PC-9 (cell line): ENCODE data around the gene SMURF1. TPM values are rescaled to one million over a fixed set of nuclear protein-coding genes. Genes with fewer than 3 reads are reported as not detected.

Source experiments
- BruUV-seq: library from RNA; stranded (reverse); fragments of 400-500 nt; replicated peaks from 2 replicates; lab custom pipeline; 2021; lab: Mats Ljungman, UMichigan
- CTCF ChIA-PET: fragments of 300-600 bp; sonication (Branson Sonifier 250); formaldehyde crosslinking; loops from one replicate; lab custom pipeline; 2022; ENCODE audit warnings: antibody characterized with exemption; lab: Charles Lee
- POLR2A ChIA-PET: fragments of 300-600 bp; sonication (Branson Sonifier 250); formaldehyde crosslinking; loops from one replicate; lab custom pipeline; 2022; ENCODE audit warnings: antibody characterized with exemption; ENCODE audit not compliant: unreplicated experiment; lab: Charles Lee
- DNase-seq, 2 experiments: peaks; one replicate each; pipeline versions ENCODE4 v3.0.0 to v3.0.0-alpha.2; 2015 to 2022; ENCODE audit warnings: mixed read lengths in 1 of 2
- H2AFZ ChIP-seq: fragments of 200-600 bp; sonication (generic); 2 replicates; pipeline ENCODE4 v1.8.1; 2017; ENCODE audit warnings: antibody characterized with exemption
- H3F3A ChIP-seq: fragments of 200-600 bp; sonication (generic); 2 replicates; pipeline ENCODE4 v1.8.1; 2017; ENCODE audit warnings: antibody characterized with exemption, mild to moderate bottlenecking, low read depth; ENCODE audit not compliant: insufficient read depth
- H3K27ac ChIP-seq: fragments of 200-600 bp; sonication (generic); 2 replicates; pipeline ENCODE4 v1.6.1; 2016; ENCODE audit warnings: mixed run types
- H3K27me3 ChIP-seq: fragments of 200-600 bp; sonication (generic); 2 replicates; pipeline ENCODE4 v1.6.1; 2016; ENCODE audit warnings: low read depth, mixed run types; ENCODE audit not compliant: insufficient read depth
- H3K36me3 ChIP-seq: fragments of 200-600 bp; sonication (generic); 2 replicates; pipeline ENCODE4 v1.6.1; 2016; ENCODE audit warnings: low read depth, mixed run types
- H3K4me1 ChIP-seq: fragments of 200-600 bp; sonication (generic); replicated peaks from 2 replicates; pipeline ENCODE4 v1.6.1; 2016; ENCODE audit warnings: mixed run types; ENCODE audit not compliant: insufficient read depth
- H3K4me2 ChIP-seq: fragments of 200-600 bp; sonication (generic); 2 replicates; pipeline ENCODE4 v1.6.1; 2017; ENCODE audit warnings: mixed run types
- H3K4me3 ChIP-seq: fragments of 200-600 bp; sonication (generic); 2 replicates; pipeline ENCODE4 v1.6.1; 2016; ENCODE audit warnings: mixed run types
- H3K79me2 ChIP-seq: fragments of 200-600 bp; sonication (generic); 2 replicates; pipeline ENCODE4 v1.6.1; 2017; ENCODE audit warnings: low read depth, mixed run types
- H3K9me2 ChIP-seq: fragments of 200-600 bp; sonication (generic); 2 replicates; pipeline ENCODE4 v1.8.1; 2017; ENCODE audit warnings: mild to moderate bottlenecking; ENCODE audit not compliant: insufficient read depth
- H3K9me3 ChIP-seq: fragments of 200-600 bp; sonication (generic); 2 replicates; pipeline ENCODE4 v1.8.1; 2016; ENCODE audit warnings: low read depth; ENCODE audit not compliant: insufficient read depth
- H4K20me1 ChIP-seq: fragments of 200-600 bp; sonication (generic); 2 replicates; pipeline ENCODE4 v1.8.1; 2017; ENCODE audit not compliant: insufficient read depth
- CTCF ChIP-seq: fragments of 200-600 bp; sonication (generic); conservative IDR thresholded peaks from 2 replicates; pipeline ENCODE4 v1.6.1; 2017; ENCODE audit warnings: mixed run types, antibody characterized with exemption, mild to moderate bottlenecking, moderate library complexity
- EZH2 ChIP-seq: fragments of 200-600 bp; sonication (generic); IDR thresholded peaks from 2 replicates; pipeline ENCODE4 v1.8.0; 2017; ENCODE audit warnings: antibody characterized with exemption, low read depth
- intact Hi-C: fragments of 100-400 bp; cut with micrococcal nuclease; formaldehyde crosslinking; loops from one replicate; pipeline ENCODE4 v1.10.0; 2022; ENCODE audit not compliant: unreplicated experiment
- total RNA-seq: library from RNA; stranded (reverse); gene quantifications from 2 replicates; pipeline ENCODE4 v1.2.3, GENCODE V29; 2021

SMURF1 gene
- total RNA-seq, 1 experiment from 2014 or later = 53.2 TPM

GRCh38 chr7:99037327-99037940 is 106.5 kb downstream of the SMURF1 start:
- H3K27me3 ChIP-seq = no peaks in the 10 kb centered on the region
- peaks cover 21% of the 10 kb centered on the region for H4K20me1 ChIP-seq
- ChIA-PET POLR2A (interaction anchor here (0.7 kb wide), 1 partner anchor 275 kb away, joined by 3 read pairs; no protein-coding TSS in a partner anchor), CTCF (no interaction called here)
- H3K4me2 ChIP-seq = no peak overlapping the region
- DNase-seq = no peak
- intact Hi-C loops = no loop called here
- H3K9me2 ChIP-seq = no peaks in the 10 kb centered on the region
- TF ChIP-seq CTCF (no peak), EZH2 (no peak)
- H3K36me3 ChIP-seq = peaks cover 68% of the 10 kb centered on the region
- H3K4me1 ChIP-seq = no peaks in the 10 kb centered on the region
- no TSS peak for BruUV-seq
- H3F3A ChIP-seq = peaks cover 39% of the 10 kb centered on the region; the same call in 1 of the 2 replicates
- no peak overlapping the region for H3K27ac ChIP-seq
- no peak overlapping the region for H3K4me3 ChIP-seq
- no peaks in the 10 kb centered on the region for H3K9me3 ChIP-seq
- H2AFZ ChIP-seq = no peak overlapping the region
- H3K79me2 ChIP-seq = no peaks in the 10 kb centered on the region

GRCh38 chr7:99036546-99037111 is 107.3 kb downstream of the SMURF1 start:
- Histone ChIP-seq H3K9me2 (no peaks in the 10 kb centered on the region), H3K36me3 (peaks cover 72% of the 10 kb centered on the region), H3K4me1 (no peaks in the 10 kb centered on the region), H2AFZ (no peak overlapping the region), H3K79me2 (no peaks in the 10 kb centered on the region), H3K27me3 (no peaks in the 10 kb centered on the region), H3K4me3 (no peak overlapping the region), H3F3A (peaks cover 39% of the 10 kb centered on the region; the same call in 1 of the 2 replicates), H3K9me3 (no peaks in the 10 kb centered on the region), H3K27ac (no peak overlapping the region), H3K4me2 (no peak overlapping the region), H4K20me1 (peaks cover 16% of the 10 kb centered on the region)
- peak; percentile 45; the same call in 1 of the 2 replicates for TF ChIP-seq CTCF
- TF ChIP-seq EZH2 = no peak
- ChIA-PET CTCF (interaction anchor here (0.6 to 0.7 kb wide), 2 partner anchors 262 to 366 kb away, joined by 5 to 11 read pairs; no protein-coding TSS in a partner anchor), POLR2A (interaction anchor here (0.7 kb wide), 1 partner anchor 276 kb away, joined by 3 read pairs; no protein-coding TSS in a partner anchor)
- DNase-seq = no peak
- BruUV-seq = no TSS peak
- intact Hi-C loops = no loop called here

GRCh38 chr7:99035723-99036545 is 108.0 kb downstream of the SMURF1 start:
- H3K4me2 ChIP-seq = no peak overlapping the region
- peaks cover 39% of the 10 kb centered on the region; the same call in 1 of the 2 replicates for H3F3A ChIP-seq
- intact Hi-C loops = no loop called here
- H3K4me1 ChIP-seq = no peaks in the 10 kb centered on the region
- H3K79me2 ChIP-seq = no peaks in the 10 kb centered on the region
- H3K36me3 ChIP-seq = peaks cover 72% of the 10 kb centered on the region
- ChIA-PET POLR2A (no interaction called here), CTCF (interaction anchor here (0.6 to 0.7 kb wide), 2 partner anchors 263 to 367 kb away, joined by 5 to 11 read pairs; no protein-coding TSS in a partner anchor)
- no peaks in the 10 kb centered on the region for H3K9me2 ChIP-seq
- no peaks in the 10 kb centered on the region for H3K9me3 ChIP-seq
- no peak for TF ChIP-seq CTCF
- no peak for TF ChIP-seq EZH2
- no peak overlapping the region for H3K4me3 ChIP-seq
- no TSS peak for BruUV-seq
- H4K20me1 ChIP-seq = peaks cover 15% of the 10 kb centered on the region
- no peak overlapping the region for H2AFZ ChIP-seq
- H3K27ac ChIP-seq = no peak overlapping the region
- no peak for DNase-seq
- H3K27me3 ChIP-seq = no peaks in the 10 kb centered on the region
